Activated T-cell treated with anti-CD3 and anti-CD28 coated beads for 48 hours (primary cell): ENCODE data around the gene NAB1.

ENCODE experiments used
- DNase-seq: peaks from one replicate; pipeline ENCODE4 v3.0.0-alpha.2; 2020; ENCODE audit warnings: low read depth

The NAB1 gene

DNA sequence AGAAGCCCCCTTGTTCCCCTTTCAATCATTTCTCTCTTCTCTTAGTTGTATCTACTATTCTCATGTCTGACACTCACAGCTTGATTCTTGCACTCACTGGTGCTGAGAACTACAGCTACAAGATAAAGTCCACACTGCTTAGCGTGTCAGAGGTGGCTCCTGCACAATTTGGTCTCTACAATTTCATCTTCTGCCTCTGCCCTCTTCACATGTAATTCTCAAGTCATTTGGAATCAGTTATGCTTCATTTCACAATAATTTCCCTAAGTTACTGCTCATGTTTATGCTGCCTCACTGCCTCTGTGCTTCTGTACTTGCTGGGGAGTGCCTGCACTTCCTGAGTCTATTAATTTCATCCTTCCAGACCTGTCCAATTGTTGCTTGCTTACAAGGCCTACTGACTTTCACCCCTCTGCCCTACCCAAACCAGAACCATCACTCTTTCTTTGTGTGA lies 11.6 kb upstream of the NAB1 start:
- DNase-seq: no peak

DNA sequence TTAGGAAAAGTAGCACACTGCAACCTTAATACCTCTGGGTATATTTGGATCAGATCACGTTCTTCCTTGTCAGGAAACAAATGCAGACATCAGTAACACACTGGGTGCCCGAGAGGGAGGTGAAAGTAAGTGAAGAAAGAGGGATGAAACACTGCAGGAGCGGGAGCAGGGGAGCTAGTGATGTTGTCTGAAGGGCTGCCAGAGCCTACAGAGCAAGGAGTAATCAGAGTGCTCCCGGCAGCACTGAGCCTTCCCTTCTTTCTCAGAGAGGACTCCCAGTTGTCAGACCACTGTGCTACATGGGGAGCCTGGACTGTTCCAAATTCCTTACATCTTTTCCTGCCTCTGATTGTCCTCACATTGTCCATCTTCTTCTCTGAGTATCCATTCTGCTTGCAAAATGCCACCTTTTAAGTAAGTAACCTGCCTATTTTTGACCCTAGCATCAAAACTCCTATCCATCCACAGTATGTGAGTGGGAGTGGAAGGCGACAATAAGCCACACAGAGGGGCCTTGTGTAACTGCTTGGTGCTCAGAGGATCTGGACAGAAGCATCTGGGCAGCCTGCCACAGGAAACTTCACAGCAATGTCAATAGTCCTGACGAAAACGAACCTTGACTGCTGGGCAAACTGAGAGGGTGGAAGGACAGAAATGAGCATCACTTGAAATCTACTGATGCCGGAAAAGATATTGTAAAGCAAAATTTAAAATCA lies 10.8 kb upstream of the NAB1 start:
- DNase-seq: no peak

DNA sequence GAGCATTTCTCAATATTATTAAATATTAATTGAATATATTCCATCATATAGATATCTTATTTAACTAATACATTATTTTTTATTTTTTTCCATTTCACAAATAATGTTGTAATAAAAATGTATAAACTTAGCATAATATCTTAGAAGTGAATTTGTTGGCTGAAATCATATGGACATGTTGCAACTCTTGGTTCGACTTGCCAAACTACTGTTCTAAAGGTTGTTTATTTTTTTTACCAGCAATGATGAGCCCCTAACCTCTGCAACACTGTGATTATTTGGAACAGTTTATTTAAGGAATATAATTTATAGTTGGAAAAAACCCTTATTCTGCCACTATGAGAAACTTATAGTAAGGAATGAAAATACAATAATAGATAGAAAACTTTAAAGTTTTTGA lies 8.8 kb upstream of the NAB1 start:
- DNase-seq: no peak

DNA sequence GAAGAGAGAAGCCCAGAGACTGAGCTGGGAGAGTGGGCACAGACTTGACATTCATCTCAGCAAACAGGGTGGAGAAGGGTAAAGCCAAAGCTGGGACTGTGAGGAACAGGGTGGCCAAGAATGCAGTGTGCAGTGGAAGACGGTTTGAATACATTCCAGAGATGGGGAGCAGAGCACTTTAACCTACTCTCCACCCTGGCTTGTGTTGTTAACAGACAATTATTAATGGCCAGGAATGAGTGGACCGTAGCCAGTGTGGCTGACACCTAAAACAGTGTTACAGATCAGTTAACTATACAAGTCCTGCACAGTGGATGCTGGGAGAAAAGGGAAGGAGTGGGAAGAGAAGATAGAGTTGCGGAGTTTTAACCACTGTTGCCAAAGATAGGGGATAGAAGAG lies 7.4 kb upstream of the NAB1 start:
- no peak for DNase-seq

DNA sequence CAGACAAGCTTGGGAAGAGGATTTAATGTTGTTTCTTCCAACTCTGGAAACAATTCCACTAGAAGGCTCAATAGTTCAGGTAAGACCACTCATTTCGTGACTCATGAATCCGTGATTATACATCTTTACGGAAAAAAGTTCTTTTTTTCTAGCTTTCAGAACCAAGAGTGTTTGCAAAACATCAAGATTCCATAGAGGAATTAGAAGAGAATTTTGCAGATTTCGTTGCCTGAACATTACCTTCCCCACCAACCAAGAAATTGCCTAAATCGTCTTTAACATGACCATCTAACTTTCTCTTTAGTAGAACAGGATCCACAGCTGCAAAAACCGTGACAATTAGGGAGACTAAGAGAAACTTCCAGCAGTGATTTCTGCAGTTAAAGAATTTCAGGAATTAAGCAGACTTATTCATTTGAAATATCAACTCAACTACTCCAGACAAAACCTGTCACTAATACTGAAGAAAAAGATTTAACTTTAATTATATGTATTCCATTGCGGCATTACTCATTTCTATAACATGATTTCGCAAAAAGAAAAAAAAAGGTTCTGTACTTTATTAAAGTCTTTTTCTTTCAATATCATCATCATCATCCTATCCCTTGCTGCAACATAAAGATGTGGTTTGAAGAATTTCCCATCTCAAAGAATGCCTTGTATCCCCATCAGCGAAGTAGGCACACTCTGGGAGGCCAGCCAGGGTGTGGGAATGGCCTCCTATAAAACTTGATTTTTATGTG lies 1.9 kb upstream of the NAB1 start:
- no peak for DNase-seq

DNA sequence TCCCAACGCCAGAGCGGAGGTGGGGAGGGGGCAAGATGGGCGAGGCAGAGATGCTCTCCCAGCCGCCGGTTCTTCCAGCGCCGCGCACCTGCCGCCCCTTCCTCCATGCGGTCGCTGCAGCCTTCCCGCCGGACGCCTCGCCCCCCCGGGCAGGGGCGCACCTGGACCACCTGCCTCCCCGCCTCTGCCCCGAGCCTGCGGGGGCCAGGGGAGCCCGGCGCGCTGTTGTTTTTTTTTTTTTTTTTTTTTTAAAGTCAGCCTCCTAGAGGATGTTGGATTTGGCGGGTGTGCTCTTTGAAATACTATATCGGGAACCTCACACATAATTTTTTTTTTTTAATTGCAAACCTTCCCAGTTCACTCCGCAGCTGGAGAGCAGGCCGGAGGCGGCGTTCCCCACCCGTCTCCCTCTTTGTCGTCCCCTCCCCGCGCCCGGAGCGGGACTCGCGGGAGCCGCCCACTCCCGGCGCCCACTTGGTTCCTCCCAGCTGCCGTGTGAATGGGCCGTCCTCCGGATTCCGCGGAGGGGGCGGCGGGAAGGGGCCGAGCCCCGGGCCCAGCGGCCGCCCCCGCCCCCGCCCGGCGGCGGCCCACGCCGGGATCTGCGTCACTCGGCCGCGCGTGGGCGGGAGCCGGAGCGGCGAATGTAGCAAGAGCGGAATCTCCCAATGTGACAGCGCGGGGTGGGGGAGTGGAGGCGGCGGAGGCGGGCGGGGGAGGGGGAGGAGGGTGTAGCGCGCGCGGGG lies 421 bp upstream of the NAB1 start:
- DNase-seq: peak; percentile 82

DNA sequence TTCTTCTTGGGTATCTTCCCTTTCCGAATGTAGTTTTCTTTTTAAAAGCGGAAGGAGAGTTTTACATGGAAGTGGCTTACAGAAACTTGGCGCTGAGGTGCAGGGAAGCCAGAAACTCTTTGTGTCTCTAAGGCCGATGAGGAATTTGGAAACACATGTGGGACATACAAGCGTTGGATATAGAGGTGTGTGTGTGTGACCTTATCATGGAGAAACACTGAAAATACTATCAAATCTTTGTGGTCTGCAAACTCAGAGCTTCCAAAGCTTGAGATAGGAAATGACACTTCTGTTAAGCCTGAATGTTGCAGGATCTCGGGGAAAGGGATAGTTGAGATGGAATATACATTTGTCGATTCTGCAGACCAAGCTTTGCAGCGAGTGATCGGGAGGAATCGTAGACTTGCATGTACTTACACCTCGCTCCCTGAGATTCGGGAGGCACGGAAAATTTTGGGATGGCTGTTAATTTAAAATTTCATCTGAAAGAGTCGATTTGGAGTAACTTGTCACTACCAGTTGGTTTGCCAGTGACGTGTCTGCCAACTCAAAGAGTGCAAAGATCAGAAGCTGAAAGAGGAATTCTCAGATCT lies 1.0 kb downstream of the NAB1 start:
- DNase-seq: no peak

DNA sequence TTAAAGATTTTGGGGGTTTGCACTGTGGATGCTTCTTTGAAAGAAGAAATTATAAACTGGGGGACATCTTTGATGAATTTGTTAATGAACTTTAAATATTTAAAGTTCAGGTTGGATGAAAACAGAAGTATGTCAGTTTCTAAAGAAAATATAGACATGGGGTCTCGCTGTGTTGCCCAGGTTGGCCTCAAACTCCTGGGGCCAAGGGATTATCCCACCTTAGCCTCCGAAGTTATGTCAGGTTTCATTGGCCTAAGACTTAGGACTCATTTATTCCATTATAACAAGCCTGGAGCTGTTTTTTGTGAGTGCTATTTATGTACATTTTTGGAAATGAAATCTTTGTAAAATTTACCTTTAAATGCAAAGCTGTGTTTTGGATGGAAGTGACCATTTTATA lies 2.5 kb downstream of the NAB1 start:
- no peak for DNase-seq

DNA sequence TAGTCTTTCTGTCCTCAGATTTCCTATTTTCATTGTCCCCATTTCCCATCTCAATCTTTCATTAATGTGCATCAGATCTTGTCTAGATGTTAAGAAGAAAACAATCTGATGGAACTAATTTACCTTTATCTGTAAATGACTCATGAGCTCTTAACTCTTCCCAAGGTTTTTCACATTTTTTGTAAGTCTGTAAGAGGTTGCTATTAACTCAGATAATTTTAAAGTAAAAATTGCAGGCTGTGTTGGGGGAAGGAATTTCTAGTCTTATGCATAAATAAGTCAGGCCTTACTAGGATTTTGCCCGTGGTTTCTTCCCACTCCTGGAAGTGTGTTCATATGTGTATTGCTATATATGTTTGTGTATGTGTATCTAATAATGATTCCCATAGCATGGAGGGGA lies 4.3 kb downstream of the NAB1 start:
- DNase-seq: no peak

DNA sequence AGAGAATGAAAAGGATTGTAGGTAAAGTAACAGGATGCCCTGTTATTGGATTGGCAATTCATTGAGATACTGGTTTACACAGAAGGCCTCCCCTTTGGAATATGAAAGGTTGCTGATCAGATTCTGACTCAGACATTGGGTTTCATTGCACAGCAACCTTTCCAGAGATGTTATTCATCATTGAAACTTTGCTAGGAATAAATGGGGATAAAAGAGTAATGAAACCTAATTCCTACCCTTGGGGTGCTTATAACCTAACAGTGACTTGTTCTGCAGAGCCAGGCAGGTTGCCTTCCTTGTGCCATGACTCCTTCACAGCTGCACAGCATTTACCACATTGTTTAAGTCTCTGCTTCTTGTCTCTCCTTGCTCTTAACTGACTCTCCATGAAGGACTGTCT lies 5.0 kb downstream of the NAB1 start:
- no peak for DNase-seq

DNA sequence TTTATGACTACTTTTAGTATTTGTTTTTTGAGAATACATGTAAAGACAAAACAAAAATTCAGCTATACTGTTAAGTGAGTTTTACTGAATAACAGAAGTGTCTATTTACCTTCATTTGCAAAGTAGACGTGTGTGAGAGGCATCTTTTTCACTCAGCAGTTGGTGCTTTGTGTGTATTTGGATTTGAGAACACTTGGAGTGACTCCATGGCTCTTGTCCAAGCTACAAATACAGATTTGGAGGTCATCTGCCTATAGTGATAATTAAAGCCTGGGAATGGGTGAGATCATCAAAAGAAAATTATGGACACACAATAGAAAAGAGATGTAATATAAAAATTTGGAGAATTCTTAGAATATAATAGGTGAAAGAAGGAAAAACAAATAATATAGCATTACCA lies 6.2 kb downstream of the NAB1 start:
- no peak for DNase-seq

DNA sequence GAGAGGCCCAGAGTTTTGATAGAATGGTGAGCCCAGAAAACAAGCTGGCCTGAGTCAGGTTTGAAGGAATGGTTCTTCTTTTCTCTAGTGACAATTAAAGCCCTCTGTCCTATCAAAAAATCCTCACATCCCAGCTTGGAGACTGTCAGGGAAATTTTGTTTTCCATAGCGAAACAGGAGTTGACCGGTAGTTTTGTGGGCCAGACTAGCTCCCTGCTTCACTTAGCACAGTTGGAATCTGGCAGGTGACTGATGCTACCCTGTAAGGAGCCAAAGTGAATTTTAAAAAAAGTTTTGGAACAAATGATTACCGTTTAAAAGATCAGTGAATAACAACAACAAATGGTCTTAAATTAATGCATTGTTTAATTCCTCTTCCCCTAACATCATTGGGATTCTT lies 6.7 kb downstream of the NAB1 start:
- DNase-seq: no peak

DNA sequence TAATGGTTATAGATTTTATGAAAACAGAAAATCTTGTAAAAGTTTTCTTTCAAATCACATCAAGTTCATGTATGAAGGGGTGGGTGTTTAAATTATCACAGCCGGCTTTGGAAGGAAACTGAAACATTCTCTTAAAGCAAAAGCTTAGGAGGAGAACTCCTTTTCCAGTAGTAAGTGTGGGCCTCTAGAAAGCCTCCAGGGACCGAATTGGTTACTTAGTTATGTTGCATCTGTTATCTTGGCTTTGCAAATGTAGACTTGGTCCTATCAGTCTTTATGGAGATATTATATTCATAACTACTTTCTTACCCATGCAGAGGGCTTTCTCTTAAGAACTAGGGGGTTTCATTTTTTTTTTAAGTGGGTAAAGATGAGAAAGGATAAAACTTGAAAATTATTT lies 7.4 kb downstream of the NAB1 start:
- no peak for DNase-seq

DNA sequence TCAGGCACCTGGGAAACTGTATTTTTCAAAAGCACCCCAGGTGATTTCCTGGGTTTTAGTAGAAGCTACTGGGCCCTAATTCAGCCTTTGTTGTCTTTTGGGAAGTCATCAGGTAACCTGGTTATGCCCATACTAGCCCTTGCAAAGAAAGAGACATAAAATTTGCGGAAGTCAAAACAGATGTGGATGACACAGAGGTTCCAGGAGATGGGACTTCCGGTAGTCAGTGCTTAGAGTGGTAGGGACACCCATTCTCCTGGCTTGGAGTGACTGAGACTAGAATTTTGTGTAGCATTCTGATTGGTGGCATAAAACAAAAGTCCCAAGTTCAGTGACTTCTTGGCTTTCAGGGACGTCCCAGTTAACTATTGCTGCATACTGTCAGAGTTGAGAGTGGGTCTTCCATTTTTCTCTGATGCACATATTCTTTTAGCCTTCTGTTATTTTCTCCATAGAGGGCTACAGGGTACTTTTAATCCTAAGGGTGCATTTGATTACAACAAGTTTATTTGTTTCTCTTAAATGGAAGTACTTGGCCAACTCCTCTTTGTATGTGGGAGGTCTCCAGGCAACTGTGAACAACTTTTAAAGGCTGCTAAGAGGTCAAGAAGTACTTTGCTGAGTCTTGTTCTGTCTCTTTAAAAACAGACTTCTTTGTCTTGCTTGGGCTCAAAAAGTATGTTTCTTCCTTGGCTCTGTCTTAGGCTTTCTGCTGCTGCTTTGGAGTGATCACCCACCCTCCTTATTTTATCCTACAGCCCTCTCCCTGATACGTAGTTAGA lies 8.8 kb downstream of the NAB1 start:
- no peak for DNase-seq

DNA sequence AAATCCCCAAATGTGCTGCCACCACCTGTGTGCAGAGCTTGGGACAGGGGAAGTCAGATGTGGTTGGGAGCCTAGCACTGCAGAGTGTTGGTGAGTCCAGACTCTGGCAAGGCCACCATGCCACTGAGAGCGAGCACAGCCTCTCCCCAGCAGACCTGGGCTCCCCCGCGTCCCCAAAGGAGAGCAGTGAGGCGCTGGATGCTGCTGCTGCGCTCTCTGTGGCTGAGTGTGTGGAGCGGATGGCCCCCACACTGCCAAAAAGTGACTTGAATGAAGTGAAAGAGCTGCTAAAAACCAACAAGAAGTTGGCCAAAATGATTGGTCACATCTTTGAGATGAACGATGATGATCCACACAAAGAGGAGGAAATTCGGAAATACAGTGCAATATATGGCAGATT lies 10.7 kb downstream of the NAB1 start:
- DNase-seq: no peak

DNA sequence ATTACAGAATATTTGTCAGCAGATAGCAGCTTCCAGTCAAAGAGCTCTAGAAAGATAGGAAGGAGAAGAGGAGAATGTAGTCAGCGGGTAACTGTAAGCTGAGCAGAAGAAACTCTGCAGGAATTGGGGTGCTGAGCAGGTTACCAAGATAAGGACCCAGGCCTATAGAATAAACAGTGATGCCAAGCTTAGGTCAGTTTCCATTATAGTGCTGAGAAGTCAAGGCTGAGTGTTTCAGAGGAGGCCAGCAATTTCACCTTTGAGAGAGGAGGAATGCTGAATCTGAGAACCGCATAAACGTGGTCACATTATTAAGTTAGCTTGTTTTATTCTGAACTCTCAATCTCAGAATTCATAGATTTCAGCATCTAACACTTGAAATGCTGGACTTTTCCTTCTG lies 13.9 kb downstream of the NAB1 start:
- DNase-seq: no peak

DNA sequence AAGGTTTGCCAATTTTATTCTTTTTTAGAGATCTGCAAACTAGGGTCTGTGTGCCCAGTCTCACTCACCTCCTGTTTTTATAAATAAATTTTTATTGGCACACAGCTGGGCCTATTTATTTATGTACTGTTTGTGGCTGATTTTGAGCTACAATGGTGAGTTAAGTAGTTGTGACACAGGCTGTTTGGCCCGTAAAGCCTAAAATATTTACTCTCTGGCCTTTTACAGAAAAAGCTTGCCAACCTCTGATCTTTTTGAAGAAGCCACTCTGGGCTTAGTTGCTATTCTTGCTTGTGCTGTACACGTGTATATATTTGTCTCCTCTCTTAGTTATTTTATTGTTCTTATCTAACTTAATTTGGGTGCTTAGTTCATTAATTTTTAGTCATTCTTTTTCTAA lies 14.5 kb downstream of the NAB1 start:
- DNase-seq: no peak

DNA sequence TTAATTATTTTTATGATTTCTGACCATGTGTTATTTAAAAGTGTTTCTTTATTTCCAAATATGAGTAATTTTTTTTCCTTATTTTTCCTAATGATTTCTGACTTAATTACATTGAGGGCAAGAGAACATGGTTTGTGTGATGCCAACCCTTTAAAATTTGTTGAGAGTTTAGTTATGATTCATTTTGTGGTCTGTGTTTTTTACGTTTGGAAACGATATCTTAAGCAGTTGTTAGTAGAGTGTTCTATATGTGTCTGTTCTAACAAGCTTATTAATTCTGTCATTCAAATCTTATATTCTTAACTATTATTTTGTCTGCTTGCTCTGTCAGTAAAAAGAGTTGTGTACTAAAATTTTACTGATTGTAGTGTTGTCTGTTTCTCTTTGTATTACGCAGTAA lies 15.0 kb downstream of the NAB1 start:
- DNase-seq: no peak

DNA sequence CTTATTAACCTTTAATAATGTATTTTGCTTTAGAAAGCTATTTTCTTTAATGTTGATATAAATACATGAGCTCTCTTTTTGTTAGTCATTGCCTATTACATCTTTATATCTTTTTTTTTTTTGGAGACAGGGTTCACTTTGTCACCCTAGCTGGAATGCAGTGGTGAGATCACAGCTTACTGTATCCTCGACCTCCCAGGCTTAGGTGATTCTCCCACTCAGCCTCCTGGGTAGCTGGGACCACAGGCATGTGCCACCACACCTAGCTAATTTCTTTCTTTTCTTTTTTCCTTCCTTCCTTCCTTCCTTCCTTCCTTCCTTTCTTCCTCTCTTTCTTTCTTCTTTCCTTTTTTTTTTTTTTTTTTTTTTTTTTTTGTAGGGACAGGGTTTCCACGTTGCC lies 15.4 kb downstream of the NAB1 start:
- no peak for DNase-seq

DNA sequence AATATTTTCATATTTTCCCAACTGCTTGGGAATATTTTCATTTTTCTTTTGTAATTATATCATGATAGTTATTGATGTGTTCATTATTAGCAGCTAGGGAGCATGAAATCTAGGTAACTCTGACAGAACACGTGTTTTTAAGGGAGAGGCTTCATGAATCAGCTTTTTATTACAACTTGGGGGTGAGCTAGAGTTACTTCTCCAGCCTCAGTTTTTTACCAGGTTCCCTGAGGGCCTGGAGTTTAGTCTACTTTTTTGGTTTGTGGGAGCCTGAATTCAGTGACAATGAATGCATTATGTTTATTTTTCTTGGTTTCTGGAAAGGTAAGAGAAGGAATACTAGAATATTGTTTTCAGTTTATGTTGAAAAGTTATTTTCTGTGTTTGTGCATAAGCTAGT lies 18.0 kb downstream of the NAB1 start:
- no peak for DNase-seq

DNA sequence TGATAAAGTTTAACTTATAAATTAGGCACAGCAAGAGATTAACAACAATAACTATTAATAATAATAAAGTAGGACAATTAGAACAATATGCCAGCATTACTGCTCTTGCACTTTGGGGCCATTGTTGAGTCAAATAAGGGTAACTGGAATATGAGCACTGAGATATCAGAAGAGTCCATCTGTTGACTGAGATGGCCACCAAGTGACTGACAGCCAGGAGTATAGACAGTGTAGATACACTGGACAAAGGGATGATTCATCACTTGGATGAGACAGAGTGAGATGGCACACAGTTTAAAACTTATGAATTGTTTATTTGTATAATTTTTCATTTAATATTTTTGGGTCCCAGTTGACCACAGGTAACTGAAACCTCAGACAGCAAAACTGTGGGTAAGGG lies 20.0 kb downstream of the NAB1 start:
- no peak for DNase-seq
